Measurements from ENCODE around the gene TUT7.
"Not testable (repeated sequence)": the region's sequence is repeated elsewhere in the genome, so short reads cannot be mapped to it uniquely, and the experiment has no call there.

DNA sequence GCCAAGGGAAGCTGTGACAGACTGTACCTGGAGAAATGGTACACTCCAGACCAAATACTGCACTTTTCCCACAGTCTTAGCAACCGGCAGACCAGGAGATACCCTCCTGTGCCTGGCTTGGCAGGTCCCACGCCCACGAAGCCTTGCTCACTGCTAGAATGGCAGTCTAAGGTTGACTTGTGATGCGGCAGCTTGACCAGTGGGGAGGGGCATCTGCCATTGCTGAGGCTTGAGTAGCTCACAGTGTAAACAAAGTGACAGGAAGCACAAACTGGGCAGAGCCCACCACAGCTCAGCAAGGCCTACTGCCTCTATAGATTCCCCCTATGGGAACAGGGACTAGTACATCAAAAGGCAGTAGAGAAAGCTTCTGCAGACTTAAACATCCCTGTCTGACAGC lies 36.0 kb upstream of the TUT7 start:
- not testable (repeated sequence) for TF ChIP-seq FOS (IDR thresholded peaks at IDR 0.05; ENCODE audit: low read depth, low read length); POLR2A (IDR thresholded peaks at IDR 0.05; ENCODE audit: low read depth, low read length); MAZ (IDR thresholded peaks at IDR 0.05; ENCODE audit: borderline replicate concordance, low read depth, low read length); BHLHE40 (IDR thresholded peaks at IDR 0.05; ENCODE audit: low read depth, low read length); SMC3 (IDR thresholded peaks at IDR 0.05; ENCODE audit: low read depth, low read length); RAD21 (IDR thresholded peaks at IDR 0.05; ENCODE audit: low read length); RCOR1 (IDR thresholded peaks at IDR 0.05; ENCODE audit: insufficient replicate concordance, low read length); MXI1 (IDR thresholded peaks at IDR 0.05; ENCODE audit: borderline replicate concordance, low read depth, low read length); CEBPB (IDR thresholded peaks at IDR 0.05; ENCODE audit: low read depth, low read length); RFX5 (IDR thresholded peaks at IDR 0.05; ENCODE audit: low read depth, low read length)
- TF ChIP-seq, protein P1, sequence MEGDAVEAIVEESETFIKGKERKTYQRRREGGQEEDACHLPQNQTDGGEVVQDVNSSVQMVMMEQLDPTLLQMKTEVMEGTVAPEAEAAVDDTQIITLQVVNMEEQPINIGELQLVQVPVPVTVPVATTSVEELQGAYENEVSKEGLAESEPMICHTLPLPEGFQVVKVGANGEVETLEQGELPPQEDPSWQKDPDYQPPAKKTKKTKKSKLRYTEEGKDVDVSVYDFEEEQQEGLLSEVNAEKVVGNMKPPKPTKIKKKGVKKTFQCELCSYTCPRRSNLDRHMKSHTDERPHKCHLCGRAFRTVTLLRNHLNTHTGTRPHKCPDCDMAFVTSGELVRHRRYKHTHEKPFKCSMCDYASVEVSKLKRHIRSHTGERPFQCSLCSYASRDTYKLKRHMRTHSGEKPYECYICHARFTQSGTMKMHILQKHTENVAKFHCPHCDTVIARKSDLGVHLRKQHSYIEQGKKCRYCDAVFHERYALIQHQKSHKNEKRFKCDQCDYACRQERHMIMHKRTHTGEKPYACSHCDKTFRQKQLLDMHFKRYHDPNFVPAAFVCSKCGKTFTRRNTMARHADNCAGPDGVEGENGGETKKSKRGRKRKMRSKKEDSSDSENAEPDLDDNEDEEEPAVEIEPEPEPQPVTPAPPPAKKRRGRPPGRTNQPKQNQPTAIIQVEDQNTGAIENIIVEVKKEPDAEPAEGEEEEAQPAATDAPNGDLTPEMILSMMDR (conservative IDR thresholded peaks at IDR 0.05; ENCODE audit: low read depth, low read length): not testable (repeated sequence)
